Hepatic stellate cell (primary cell): Measurements from ENCODE around the gene MAPRE2.

Experiments
- DNase-seq: peaks from one replicate; pipeline ENCODE4 v3.0.0; 2011; ENCODE audit warnings: low spot score

Gene MAPRE2

GRCh38 chr18:35038029-35038428, 3.2 kb upstream of the MAPRE2 start:
- no peak for DNase-seq

DNA sequence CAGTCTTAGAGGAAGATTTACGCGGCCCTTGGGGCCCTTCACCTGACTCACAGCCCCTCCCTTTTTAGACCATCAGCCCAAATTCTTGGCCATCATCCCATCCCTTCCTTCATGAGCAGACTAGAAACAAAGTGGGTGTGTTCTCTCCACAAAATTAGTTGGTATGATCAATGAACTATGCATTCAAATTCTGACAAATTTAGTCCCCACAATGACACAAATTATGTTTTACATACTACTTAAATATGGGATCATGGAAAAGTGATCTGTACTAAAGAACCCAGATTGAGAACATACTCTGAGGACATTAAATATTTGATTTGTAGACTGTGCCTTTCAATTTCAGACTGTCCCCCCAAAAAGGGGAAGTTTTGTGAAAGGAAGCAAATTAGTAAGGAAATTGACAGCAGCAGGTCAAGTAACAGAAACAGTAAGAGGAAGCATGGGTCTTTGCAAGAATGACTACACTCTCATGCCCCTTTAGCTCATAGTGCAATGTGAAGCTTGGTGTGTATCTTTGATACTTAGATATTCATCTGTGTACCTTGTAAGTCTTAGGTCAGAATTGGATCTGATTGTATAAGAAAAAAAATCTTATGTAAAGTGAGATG, 2.2 kb upstream of the MAPRE2 start:
- DNase-seq, result no peak

DNA sequence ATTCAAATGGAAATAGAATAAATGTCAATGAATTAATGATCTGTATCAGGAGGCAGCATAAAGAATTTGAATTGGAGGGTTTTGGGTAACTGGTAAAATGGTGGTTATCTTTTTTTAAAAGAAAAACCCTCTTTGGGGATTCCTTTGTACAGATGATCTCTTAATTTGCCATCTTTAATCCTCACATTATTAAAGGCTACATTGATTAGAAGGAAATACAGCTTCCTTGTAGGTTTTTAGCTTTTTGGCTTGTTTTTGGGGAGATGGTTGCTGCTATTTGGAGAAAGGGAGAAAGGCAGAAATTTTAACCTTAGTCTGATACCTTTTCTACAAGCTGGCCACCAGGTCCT, 600 bp upstream of the MAPRE2 start:
- DNase-seq, result no peak

- no peak for DNase-seq
Measured at GRCh38 chr18:35041815-35042387, 688 bp downstream of the MAPRE2 start.

DNA sequence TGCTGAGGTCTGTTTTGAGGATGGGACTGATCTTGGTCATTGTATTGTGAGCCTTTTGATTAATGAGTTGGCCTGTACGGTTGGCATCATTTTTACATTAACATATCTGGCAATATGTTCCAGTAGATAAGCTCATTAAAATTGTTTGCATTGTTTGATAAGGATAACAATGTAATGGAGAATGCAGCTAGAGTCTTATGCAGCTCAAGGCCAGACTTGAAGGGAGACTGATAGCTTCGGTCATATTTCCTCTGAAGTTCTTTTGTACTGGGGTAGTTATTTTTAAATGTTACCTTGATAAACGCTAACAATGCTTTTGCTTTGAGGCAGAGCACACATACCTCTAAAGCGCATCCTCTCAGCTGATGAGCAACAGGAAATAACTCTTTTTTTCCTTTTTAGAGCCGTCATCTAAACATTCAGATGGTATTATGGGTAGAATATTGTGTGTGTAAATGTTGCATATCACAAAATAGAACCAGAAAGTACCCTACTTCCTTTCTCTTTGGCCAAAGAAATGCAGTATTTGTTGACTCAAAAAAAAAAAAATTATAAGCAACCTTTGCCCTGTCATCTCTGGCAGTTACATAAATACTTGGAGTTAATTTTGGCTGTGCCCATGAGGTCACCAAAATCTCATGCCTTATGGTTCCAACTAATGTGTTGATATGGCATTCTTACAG, 1.3 kb downstream of the MAPRE2 start:
- no peak for DNase-seq

GRCh38 chr18:35043207-35043606, 2.0 kb downstream of the MAPRE2 start:
- DNase-seq, result no peak

GRCh38 chr18:35045121-35045520, 3.9 kb downstream of the MAPRE2 start:
- DNase-seq, result no peak

DNA sequence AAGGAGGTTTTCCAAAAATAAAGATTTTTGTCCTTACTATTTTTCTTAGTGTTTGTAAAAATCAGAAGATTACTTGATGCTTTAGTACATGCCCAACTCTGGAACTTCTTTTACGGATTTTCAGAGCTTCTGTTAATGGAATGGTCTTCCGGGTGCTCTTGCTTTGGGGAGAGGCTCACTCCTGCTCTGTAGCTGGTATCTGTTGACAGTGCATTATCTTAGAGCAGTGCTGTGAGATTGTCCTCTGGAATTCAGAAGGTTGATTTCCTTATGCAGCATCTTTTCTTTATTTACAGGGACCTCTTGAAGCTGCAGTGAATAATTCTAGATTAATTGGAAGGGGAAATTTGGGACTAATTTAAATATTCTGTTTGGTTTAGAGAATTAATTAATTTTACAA, 4.6 kb downstream of the MAPRE2 start:
- no peak for DNase-seq

DNA sequence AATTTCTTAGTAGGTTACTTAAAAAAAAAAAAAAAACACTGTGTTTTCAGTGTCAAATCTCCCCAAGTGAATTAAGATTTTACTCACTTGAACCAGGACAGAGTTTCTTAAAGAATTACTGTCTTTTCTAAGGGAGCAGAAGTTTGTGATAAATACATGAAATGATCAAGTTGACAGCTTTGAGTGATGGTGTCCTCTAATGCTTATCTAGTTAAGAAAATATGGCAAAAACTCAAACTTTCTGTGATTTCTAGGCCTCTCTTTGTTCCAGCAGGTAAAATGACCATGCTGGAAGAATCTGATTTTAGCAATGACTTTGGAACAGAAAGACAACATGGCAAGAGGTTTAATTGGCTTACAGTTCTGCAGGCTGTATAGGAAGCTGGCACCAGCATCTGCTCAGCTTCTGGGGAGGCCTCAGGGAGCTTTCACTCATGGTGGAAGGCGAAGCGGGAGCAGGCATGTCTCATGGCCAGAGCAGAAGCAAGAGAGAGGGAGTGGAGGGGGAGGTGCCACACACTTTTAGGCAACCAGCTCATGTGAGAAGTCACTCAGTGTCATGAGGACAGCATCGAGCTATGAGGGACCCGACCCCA, 6.6 kb downstream of the MAPRE2 start:
- DNase-seq, result no peak

DNA sequence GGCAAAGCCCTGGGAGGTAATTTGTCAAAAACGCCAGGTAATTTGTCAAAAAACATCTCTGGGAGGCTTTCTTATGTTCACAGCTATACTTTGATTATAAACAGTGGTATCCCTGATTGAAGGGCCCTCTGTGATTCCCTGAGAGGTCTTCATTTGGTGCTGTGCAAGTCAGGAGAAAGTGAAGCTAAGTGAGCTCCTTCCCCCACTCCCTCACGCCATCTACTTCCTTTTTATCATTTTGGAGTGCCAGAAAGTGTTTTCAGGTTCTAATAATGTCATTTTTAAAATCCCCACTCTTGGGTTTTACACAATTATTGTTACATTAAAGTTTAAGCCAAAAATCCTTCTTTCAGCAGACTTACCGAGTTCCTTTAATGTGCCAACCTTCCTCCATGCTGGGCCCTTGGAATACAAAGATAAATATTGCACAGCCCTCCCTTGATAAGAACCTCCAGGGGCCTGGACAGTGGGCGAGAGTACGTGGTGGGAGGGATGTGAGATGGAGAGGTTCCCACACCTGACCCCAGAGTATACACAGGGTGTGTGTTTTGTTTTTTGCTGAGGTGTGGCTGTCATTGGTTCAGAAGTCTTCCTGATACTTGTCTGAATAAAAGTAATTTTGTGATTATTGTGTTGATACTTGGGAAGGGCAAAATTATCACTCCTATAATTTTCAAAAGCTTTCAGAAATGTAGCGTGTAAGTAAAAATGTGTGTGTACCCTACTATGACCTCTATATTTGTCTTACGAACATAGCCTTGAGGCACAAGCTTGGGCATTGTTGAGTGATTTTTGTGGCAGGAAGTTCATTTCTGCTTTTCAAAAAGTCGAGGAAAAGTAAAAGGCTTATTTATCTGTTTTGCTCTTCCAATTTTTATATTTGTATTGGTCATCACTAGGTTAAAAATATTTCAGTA, 8.2 kb downstream of the MAPRE2 start:
- no peak for DNase-seq

- DNase-seq, result no peak
Measured at GRCh38 chr18:35050028-35050546, 8.9 kb downstream of the MAPRE2 start.

DNA sequence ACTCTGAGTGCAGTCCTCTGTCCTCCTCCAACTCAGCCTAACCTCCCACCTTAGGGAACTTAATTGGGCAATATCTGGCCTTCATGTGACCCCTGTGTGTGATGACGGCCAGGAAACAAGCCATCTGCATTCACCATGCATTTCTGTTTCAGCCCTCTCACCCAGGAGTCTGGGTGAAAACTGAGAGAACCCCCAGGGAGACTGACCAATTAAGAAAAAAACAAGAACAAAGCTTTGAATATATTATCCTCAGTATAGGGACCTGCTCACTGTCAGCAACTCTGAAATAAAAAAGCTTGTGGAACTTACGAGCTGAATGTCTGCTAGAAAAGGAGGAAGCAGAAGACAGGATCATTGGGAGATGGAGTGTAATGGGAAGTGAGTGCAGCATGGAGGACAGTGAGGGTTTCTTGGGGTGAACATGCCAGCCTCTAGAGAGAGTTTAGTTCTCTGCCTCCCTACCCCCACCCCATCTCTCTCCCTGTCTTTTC, 9.5 kb downstream of the MAPRE2 start:
- no peak for DNase-seq

- no peak for DNase-seq
Measured at GRCh38 chr18:35051641-35052377, 10.6 kb downstream of the MAPRE2 start.

GRCh38 chr18:35054401-35054800, 13.2 kb downstream of the MAPRE2 start:
- DNase-seq, result no peak

DNA sequence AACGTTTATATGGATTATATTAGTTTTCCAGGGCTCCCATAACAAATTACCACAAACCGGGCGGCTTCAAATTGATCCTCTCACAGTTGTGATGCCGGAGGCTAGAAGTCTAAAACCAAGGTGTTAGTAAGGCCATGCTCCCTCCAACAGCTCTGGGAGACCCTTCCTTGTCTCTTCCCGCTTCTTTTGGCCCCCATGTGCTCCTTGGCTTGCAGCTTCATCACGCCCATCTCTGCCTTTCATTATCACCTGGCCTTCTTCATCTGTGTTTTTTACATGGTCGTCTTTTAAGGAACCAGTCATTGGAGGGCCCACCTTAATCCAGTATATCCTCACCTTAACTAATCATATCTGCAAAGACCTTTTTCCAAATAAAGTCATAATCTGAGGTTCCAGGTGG, 13.9 kb downstream of the MAPRE2 start:
- no peak for DNase-seq

DNA sequence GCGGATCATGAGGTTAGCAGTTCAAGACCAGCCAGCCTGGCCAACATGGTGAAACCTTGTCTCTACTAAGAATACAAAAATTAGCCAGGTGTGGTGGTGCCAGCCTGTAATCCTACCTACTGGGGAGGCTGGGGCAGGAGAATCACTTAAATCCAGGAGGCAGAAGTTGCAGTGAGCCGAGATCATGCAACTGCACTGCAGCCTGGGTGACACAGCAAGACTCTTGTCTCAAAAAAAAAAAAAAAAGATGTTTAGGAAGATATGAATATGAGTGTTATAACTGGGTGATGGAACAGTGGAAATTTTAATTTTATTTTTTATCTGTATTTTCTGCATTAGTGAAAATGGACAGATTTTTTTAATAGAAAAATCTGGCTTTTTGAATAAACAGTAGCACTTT, 14.5 kb downstream of the MAPRE2 start:
- DNase-seq, result no peak

GRCh38 chr18:35059280-35059927, 18.2 kb downstream of the MAPRE2 start:
- DNase-seq, result no peak

GRCh38 chr18:35060122-35060815, 19.1 kb downstream of the MAPRE2 start:
- no peak for DNase-seq

DNA sequence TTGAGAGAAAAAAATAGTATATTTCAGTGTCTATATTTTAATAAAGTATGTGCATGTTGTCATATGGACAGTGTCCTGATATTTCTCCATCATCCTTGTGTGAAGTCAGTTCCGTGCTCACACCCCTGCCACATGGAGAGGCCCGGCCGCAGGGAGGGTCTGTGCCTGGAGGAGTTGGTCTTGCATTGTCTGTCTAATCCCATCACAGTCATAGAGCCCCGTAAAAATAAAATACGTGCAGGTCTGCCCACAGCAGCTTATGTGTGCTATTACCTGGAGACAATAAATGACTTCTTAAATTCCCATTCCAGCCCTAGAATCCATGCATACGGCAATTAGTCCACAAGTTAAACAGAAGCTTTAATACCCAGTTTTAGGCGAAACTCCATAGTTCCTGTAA, 20.1 kb downstream of the MAPRE2 start:
- DNase-seq, result no peak

DNA sequence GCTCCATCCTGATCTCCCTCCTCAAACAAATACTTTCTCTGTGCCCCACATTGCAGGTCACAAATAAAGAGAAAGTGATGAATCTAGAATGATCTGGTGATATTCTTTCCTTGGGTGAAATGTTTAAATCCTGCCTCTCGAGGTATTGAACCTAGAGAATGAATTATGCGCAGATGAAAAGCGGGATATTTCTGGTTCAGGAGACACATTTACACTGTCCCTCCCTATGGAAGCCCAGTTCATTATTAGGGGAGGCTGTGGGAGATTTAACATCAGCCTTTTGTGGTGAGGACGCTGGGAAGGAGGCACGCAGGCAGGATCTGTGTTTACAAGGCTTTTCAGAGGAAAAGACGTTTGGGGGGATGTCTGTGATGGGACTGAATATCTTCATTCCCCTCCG, 20.6 kb downstream of the MAPRE2 start:
- DNase-seq, result no peak
